IMR-90 (cell line): ENCODE results near the gene PPM1L. TPM values are rescaled to one million over a fixed set of nuclear protein-coding genes. Genes with fewer than 3 reads are reported as not detected.

Source experiments
- ATAC-seq: fragments of 200-7000 bp; cut with Tn5 transposase; 2 replicates; pipeline ENCODE4 v1.9.1; 2020; ENCODE audit warnings: low read depth, mild to moderate bottlenecking, moderate library complexity
- BruUV-seq: library from RNA; stranded (reverse); fragments of 400-500 nt; replicated peaks from 2 replicates; lab custom pipeline; 2021; lab: Mats Ljungman, UMichigan
- CTCF ChIA-PET: fragments of 300-600 bp; formaldehyde crosslinking; extraction: SDS; loops from one replicate; lab custom pipeline; 2021; ENCODE audit warnings: antibody characterized with exemption; lab: Yijun Ruan, JAX
- POLR2A ChIA-PET: fragments of 300-600 bp; sonication (Branson Sonifier 250); formaldehyde crosslinking; loops from one replicate; lab custom pipeline; 2022; ENCODE audit warnings: antibody characterized with exemption; ENCODE audit not compliant: unreplicated experiment; lab: Charles Lee
- DNase-seq: peaks from one replicate; pipeline ENCODE4 v3.0.0; 2013
- H2AFZ ChIP-seq: replicated peaks from 2 replicates; pipeline ENCODE3; 2013; ENCODE audit warnings: low read length, mild to moderate bottlenecking; ENCODE audit not compliant: poor library complexity
- H2AK5ac ChIP-seq: 2 replicates; pipeline ENCODE4 v1.6.1; 2013; ENCODE audit warnings: low read depth, low read length, inconsistent platforms
- H2AK9ac ChIP-seq: replicated peaks from 2 replicates; pipeline ENCODE3; 2013; ENCODE audit warnings: mild to moderate bottlenecking, low read depth, low read length, moderate library complexity; ENCODE audit not compliant: poor library complexity
- H2BK120ac ChIP-seq: 2 replicates; pipeline ENCODE4 v1.6.1; 2013; ENCODE audit warnings: low read depth, low read length, inconsistent platforms
- H2BK15ac ChIP-seq: 3 replicates; pipeline ENCODE4 v1.6.1; 2013; ENCODE audit warnings: low read depth, low read length, inconsistent platforms
- H2BK20ac ChIP-seq: 2 replicates; pipeline ENCODE4 v1.6.1; 2013; ENCODE audit warnings: low read depth, mild to moderate bottlenecking, inconsistent platforms, low read length, moderate library complexity
- H2BK5ac ChIP-seq: 2 replicates; pipeline ENCODE4 v1.6.1; 2013; ENCODE audit warnings: mild to moderate bottlenecking, low read depth, low read length, inconsistent platforms; ENCODE audit not compliant: poor library complexity, severe bottlenecking
- H3K14ac ChIP-seq: replicated peaks from 2 replicates; pipeline ENCODE4 v1.6.1; 2013; ENCODE audit warnings: low read depth, low read length, inconsistent platforms
- H3K18ac ChIP-seq: 2 replicates; pipeline ENCODE4 v1.6.1; 2013; ENCODE audit warnings: low read depth, low read length, control low read depth
- H3K23ac ChIP-seq: 2 replicates; pipeline ENCODE4 v1.6.1; 2013; ENCODE audit warnings: low read depth, low read length, inconsistent platforms
- H3K27ac ChIP-seq: 2 replicates; pipeline ENCODE4 v1.5.1; 2013; ENCODE audit warnings: mild to moderate bottlenecking, control low read depth, low read length; ENCODE audit not compliant: insufficient read depth
- H3K27me3 ChIP-seq: 2 replicates; pipeline ENCODE4 v1.6.1; 2013; ENCODE audit warnings: low read length; ENCODE audit not compliant: control insufficient read depth, insufficient read depth
- H3K36me3 ChIP-seq: 2 replicates; pipeline ENCODE4 v1.6.1; 2013; ENCODE audit warnings: low read length, mixed read lengths; ENCODE audit not compliant: control insufficient read depth, insufficient read depth
- H3K4ac ChIP-seq: 2 replicates; pipeline ENCODE4 v1.6.1; 2013; ENCODE audit warnings: low read depth, low read length, inconsistent platforms
- H3K4me1 ChIP-seq: 2 replicates; pipeline ENCODE4 v1.6.1; 2013; ENCODE audit warnings: low read length, mixed read lengths; ENCODE audit not compliant: control insufficient read depth, insufficient read depth
- H3K4me2 ChIP-seq: 2 replicates; pipeline ENCODE4 v1.6.1; 2013; ENCODE audit warnings: low read depth, mild to moderate bottlenecking, control low read depth, low read length, moderate library complexity
- H3K4me3 ChIP-seq: 2 replicates; pipeline ENCODE4 v1.5.1; 2013; ENCODE audit warnings: low read depth, mild to moderate bottlenecking, control low read depth, low read length, moderate library complexity; ENCODE audit not compliant: insufficient read depth
- H3K56ac ChIP-seq: 2 replicates; pipeline ENCODE4 v1.6.1; 2013; ENCODE audit warnings: low read length, inconsistent platforms; ENCODE audit not compliant: insufficient read depth; ENCODE audit errors: extremely low read depth
- H3K79me1 ChIP-seq, 2 experiments: 2 replicates each; pipeline ENCODE4 v1.6.1; 2013; ENCODE audit warnings: low read length in 2 of 2, inconsistent platforms in 1 of 2, low read depth in 1 of 2
- H3K9ac ChIP-seq: 2 replicates; pipeline ENCODE4 v1.6.1; 2013; ENCODE audit warnings: low read depth, low read length, control low read depth
- H3K9me1 ChIP-seq: 2 replicates; pipeline ENCODE4 v1.6.1; 2013; ENCODE audit warnings: low read length, inconsistent platforms; ENCODE audit not compliant: insufficient read depth
- H3K9me3 ChIP-seq: 2 replicates; pipeline ENCODE4 v1.6.1; 2013; ENCODE audit warnings: low read length; ENCODE audit not compliant: control insufficient read depth, insufficient read depth
- H4K20me1 ChIP-seq: 2 replicates; pipeline ENCODE4 v1.6.1; 2013; ENCODE audit warnings: low read length, inconsistent platforms; ENCODE audit not compliant: insufficient read depth
- H4K5ac ChIP-seq: 2 replicates; pipeline ENCODE4 v1.6.1; 2013; ENCODE audit warnings: mild to moderate bottlenecking, low read depth, low read length, control low read depth
- H4K8ac ChIP-seq, 2 experiments: 2 replicates each; pipeline ENCODE4 v1.6.1; 2013; ENCODE audit warnings: low read depth in 2 of 2, low read length in 2 of 2, control low read depth in 1 of 2, inconsistent platforms in 1 of 2
- H4K91ac ChIP-seq: 2 replicates; pipeline ENCODE4 v1.6.1; 2013; ENCODE audit warnings: low read depth, low read length, inconsistent platforms; ENCODE audit not compliant: insufficient read depth
- BHLHE40 ChIP-seq: fragments of 150-350 bp; IDR thresholded peaks from 2 replicates; pipeline ENCODE4 v1.6.1; 2016; ENCODE audit warnings: mild to moderate bottlenecking, low read depth, low read length
- CEBPB ChIP-seq: IDR thresholded peaks from 2 replicates; pipeline ENCODE4 v1.6.1; 2012; ENCODE audit warnings: low read depth, low read length, improper control_type of control experiment
- CHD1 ChIP-seq: IDR thresholded peaks from 2 replicates; pipeline ENCODE4 v1.6.1; 2012; ENCODE audit warnings: low read depth, low read length, improper control_type of control experiment
- ELK1 ChIP-seq: fragments of 150-350 bp; IDR thresholded peaks from 2 replicates; pipeline ENCODE4 v1.6.1; 2016; ENCODE audit warnings: low read depth, mild to moderate bottlenecking, low read length, moderate library complexity, borderline replicate concordance
- NFE2L2 ChIP-seq: fragments of 150-350 bp; IDR thresholded peaks from 2 replicates; pipeline ENCODE4 v1.6.1; 2016; ENCODE audit warnings: low read depth, mild to moderate bottlenecking, low read length
- SMC3 ChIP-seq: fragments of 150-350 bp; IDR thresholded peaks from 2 replicates; pipeline ENCODE4 v1.6.1; 2016; ENCODE audit warnings: low read depth, mild to moderate bottlenecking, antibody characterized with exemption, low read length, moderate library complexity
- WGBS, 2 experiments: methylation state at CpG; one replicate each; pipeline versions ENCODE4 v1.1.5 to v1.1.7; 2013; ENCODE audit warnings: missing lambda C conversion rate in 2 of 2; ENCODE audit not compliant: insufficient read length in 1 of 2; ENCODE audit errors: extremely low coverage in 2 of 2; 5-methylcytosine and 5-hydroxymethylcytosine counted together
- dilution Hi-C: fragments of 300-500 bp; cut with HindIII; formaldehyde crosslinking; loops from one replicate; pipeline ENCODE4 v1.14.3; 2018; ENCODE audit warnings: low sequenced_read_pairs; ENCODE audit not compliant: unreplicated experiment
- in situ Hi-C: fragments of 300-500 bp; cut with MboI; formaldehyde crosslinking; loops from 3 replicates; pipeline ENCODE4 v1.14.3; 2019; ENCODE audit warnings: low sequenced_read_pairs, inconsistent platforms, mixed read lengths
- intact Hi-C: fragments of 100-400 bp; cut with micrococcal nuclease; formaldehyde crosslinking; loops from 2 replicates; pipeline ENCODE4 v1.10.0; 2022
- polyA plus RNA-seq, 3 experiments: library from polyadenylated mRNA; depleted of rRNA; stranded (reverse); fragments of >200 nt; gene quantifications; 2 replicates each; pipeline ENCODE4 v1.2.3, GENCODE V29; 2012; ENCODE audit warnings: low replicate concordance in 1 of 3
- total RNA-seq: library from RNA; depleted of rRNA; stranded (reverse); fragments of >200 nt; gene quantifications from 2 replicates; pipeline ENCODE4 v1.2.3, GENCODE V29; 2012

Gene PPM1L
- total and polyA plus RNA-seq, 2 of the 4 experiments (the other 2 are of a cell fraction) = 0.14 to 0.18 TPM

GRCh38 chr3:160757233-160758106 lies 1.4 kb downstream of the PPM1L start:
- H3K27ac ChIP-seq = no peak overlapping the region
- H3K18ac ChIP-seq = no peak overlapping the region
- no peak overlapping the region for H4K5ac ChIP-seq
- H2BK20ac ChIP-seq = no peak overlapping the region
- H2AFZ ChIP-seq = peak overlapping the region; percentile 38
- intact Hi-C loops = loop anchor here (5.0 kb wide), 2 partner anchors 185 to 190 kb away; partner anchors contain the start of gene KPNA4
- H3K4me3 ChIP-seq = no peak overlapping the region
- peaks cover 12% of the 10 kb centered on the region for H3K27me3 ChIP-seq
- no peak overlapping the region for H3K4ac ChIP-seq
- no peak overlapping the region for H2BK120ac ChIP-seq
- no peak overlapping the region for H2BK15ac ChIP-seq
- no peak overlapping the region for H4K91ac ChIP-seq
- H4K20me1 ChIP-seq = no peaks in the 10 kb centered on the region
- H2BK5ac ChIP-seq = no peak overlapping the region
- WGBS, 2 experiments = 34% methylated on average over 2 of the region's 20 CpGs; no CpG with 5 or more reads in 1 of the 2 experiments
- H2AK5ac ChIP-seq = no peak overlapping the region
- BruUV-seq = no TSS peak
- H3K4me2 ChIP-seq = no peak overlapping the region
- DNase-seq (no peak), ATAC-seq (no peak)
- H3K36me3 ChIP-seq = no peaks in the 10 kb centered on the region
- H3K9me1 ChIP-seq = no peaks in the 10 kb centered on the region; the same call in 1 of the 2 replicates
- H3K79me1 ChIP-seq = no peaks in the 10 kb centered on the region
- in situ Hi-C loops = no loop called here
- no peak overlapping the region for H4K8ac ChIP-seq
- no peaks in the 10 kb centered on the region for H3K4me1 ChIP-seq
- no peaks in the 10 kb centered on the region for H3K9me3 ChIP-seq
- H2AK9ac ChIP-seq = no peak overlapping the region
- CTCF ChIA-PET = interaction anchor here (0.7 kb wide), 1 partner anchor 66 kb away, joined by 3 read pairs; no protein-coding TSS in a partner anchor
- H3K56ac ChIP-seq = no peak overlapping the region
- POLR2A ChIA-PET = no interaction called here
- H3K9ac ChIP-seq = no peak overlapping the region
- H3K14ac ChIP-seq = no peak overlapping the region
- TF ChIP-seq ELK1 (no peak), CHD1 (no peak), BHLHE40 (no peak), CEBPB (no peak), NFE2L2 (no peak), SMC3 (no peak)
- dilution Hi-C loops = no loop called here
- no peak overlapping the region for H3K23ac ChIP-seq
